ENCODE results near the gene SESTD1. TPM values are rescaled to one million over a fixed set of nuclear protein-coding genes. Genes with fewer than 3 reads are reported as not detected.

The SESTD1 gene
- total and polyA plus RNA-seq, 2 of the 8 experiments (the other 6 are each of a cell fraction or from before 2014, with no cell fraction given): 5.2 to 49.6 TPM

GRCh38 chr2:179181002-179181401 lies 83.6 kb downstream of the SESTD1 start (continued):
- TF ChIP-seq CHD7 (IDR thresholded peaks at IDR 0.05; ENCODE audit: insufficient replicate concordance, low read length): no peak
- TF ChIP-seq CTBP2 (IDR thresholded peaks at IDR 0.05; ENCODE audit: borderline replicate concordance, insufficient read depth, insufficient read length, low read length): no peak
- TF ChIP-seq CHD2 (IDR thresholded peaks at IDR 0.05; ENCODE audit: low read length): no peak
- no peak for TF ChIP-seq POLR2AphosphoS5 (IDR thresholded peaks at IDR 0.05; ENCODE audit: low read depth, low read length)
- no peak for TF ChIP-seq SRF (IDR thresholded peaks at IDR 0.05; ENCODE audit: low read depth, low read length)
- no peak for TF ChIP-seq CTCF (IDR thresholded peaks at IDR 0.05; ENCODE audit: control extremely low read depth in 1 of 3, insufficient read depth in 1 of 3, low read depth in 1 of 3, low read length in 3 of 3)
- no peak for TF ChIP-seq SUZ12 (IDR thresholded peaks at IDR 0.05; ENCODE audit: low read length)
- no peak for TF ChIP-seq CEBPB (IDR thresholded peaks at IDR 0.05; ENCODE audit: low read depth, low read length)
- TF ChIP-seq EGR1 (IDR thresholded peaks at IDR 0.05; ENCODE audit: borderline replicate concordance, low read depth, low read length): no peak
